GM19238 (cell line): Measurements from ENCODE around the gene CNTNAP2.
"Not testable (repeated sequence)": the region's sequence is repeated elsewhere in the genome, so short reads cannot be mapped to it uniquely, and the experiment has no call there.

ENCODE experiments used
- DNase-seq: peaks from one replicate; pipeline ENCODE4 v3.0.0; 2011; ENCODE audit warnings: low spot score; ENCODE audit not compliant: insufficient read length

Gene CNTNAP2

GRCh38 chr7:148410905-148411304 lies 2294.3 kb downstream of the CNTNAP2 start:
- no peak for DNase-seq

DNA sequence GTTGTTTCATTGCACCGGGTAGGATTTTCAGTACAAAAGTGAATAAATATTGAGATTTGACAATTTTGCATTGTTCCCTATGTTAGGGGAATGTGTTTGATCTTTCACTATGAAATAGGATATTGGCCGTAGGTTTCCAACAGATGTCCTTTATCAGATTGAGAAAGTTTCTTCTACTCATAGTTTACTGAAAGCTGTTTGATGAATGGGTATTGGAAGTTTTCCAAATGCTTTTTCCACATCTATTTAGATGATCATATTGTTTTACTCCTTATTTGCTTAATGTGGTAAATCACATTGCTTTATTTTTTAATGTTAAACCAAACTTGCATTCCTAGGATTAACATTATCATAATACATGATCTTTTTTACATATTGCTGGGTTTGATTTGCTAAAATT lies 2296.1 kb downstream of the CNTNAP2 start:
- DNase-seq, result no peak

GRCh38 chr7:148419856-148420832 lies 2303.5 kb downstream of the CNTNAP2 start:
- no peak for DNase-seq

- no peak for DNase-seq
These were observed 2305.4 kb downstream of the CNTNAP2 start for GRCh38 chr7:148422030-148422429.

DNA sequence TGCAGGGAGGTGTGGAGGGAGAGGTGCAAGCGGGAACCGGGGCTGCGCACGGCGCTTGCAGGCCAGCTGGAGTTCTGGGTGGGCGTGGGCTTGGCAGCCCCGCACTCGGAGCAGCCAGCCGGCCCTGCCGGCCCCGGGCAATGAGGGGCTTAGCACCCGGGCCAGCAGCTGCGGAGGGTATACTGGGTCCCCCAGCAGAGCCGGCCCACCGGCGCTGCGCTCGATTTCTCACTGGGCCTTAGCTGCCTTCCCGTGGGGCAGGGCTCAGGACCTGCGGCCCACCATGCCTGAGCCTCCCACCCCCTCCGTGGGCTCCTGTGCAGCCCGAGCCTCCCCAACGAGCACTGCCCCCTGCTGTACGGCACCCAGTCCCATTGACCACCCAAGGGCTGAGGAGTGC lies 2309.8 kb downstream of the CNTNAP2 start:
- DNase-seq, result not testable (repeated sequence)

GRCh38 chr7:148430690-148431089 lies 2314.1 kb downstream of the CNTNAP2 start:
- DNase-seq, result not testable (repeated sequence)

- no peak for DNase-seq
These were observed 2317.1 kb downstream of the CNTNAP2 start for GRCh38 chr7:148433521-148434180.

DNA sequence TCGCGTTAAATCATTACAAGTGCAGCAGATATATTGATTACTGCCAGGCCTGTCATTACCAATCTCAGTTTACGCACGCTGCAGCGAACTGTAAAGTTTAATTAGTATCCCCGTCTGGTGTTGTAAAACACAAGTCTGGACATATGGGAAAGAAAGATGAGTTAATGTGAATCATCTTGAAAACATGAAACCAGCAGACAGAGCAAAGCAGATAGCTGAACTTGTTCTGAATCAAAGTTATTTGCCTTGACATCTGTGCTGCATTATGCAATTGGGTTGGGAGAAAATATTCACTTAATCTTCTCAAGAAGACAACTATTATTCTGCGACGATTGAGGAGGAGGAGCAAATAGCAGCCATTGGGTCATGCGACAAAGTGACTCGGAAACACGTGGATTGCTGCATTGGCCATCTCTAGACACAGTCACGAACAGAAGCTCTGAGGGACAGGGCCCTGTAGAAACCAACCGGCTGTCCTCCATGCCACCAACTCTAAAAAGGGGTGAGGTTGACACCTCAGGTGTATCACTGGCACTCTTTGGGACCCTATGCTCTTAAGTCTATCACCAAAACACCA lies 2317.7 kb downstream of the CNTNAP2 start:
- no peak for DNase-seq

DNA sequence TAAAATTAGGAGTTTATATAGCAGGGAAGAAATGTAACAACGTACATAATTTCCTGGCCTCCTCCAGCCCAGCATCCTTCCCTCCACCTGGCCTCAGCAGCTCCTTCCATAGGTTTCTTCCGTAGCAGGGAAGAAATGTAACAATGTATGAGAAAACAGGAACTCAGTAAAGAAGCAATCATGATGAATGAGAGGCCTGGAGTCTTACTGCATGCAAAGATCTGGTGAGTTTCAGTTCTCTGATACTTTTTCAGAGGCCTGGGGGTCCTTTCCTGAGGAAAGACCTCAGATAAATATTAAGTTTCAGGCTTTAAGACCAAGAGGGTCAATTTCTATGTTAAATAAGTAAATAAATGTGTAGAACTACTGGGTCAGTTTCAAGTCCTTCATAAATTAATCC lies 2318.3 kb downstream of the CNTNAP2 start:
- DNase-seq, result no peak

DNA sequence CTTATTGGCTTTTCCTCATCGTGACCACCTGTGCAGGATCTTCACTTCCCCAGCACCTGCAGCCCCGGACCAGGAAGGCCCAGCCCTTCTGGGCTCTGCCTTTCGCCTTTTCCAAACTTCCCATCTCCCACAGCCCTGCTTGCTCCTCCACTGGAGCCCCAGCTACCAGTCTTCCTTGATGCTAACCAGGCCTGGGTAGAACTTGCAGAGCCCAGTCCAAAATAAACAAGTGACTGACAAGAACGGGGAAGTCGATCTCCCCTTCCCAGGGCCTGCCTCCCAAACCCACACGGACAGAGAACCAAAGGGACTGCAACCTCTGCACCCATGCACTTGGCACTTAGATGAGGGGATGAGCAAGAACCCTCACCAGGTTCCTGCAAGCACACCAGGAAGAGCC lies 2319.1 kb downstream of the CNTNAP2 start:
- no peak for DNase-seq

GRCh38 chr7:148436135-148436534 lies 2319.5 kb downstream of the CNTNAP2 start:
- DNase-seq, result no peak

- no peak for DNase-seq
These were observed 2320.0 kb downstream of the CNTNAP2 start for GRCh38 chr7:148436571-148436970.

GRCh38 chr7:148437043-148437442 lies 2320.4 kb downstream of the CNTNAP2 start:
- DNase-seq, result no peak

GRCh38 chr7:148442141-148442655 lies 2325.6 kb downstream of the CNTNAP2 start:
- no peak for DNase-seq

DNA sequence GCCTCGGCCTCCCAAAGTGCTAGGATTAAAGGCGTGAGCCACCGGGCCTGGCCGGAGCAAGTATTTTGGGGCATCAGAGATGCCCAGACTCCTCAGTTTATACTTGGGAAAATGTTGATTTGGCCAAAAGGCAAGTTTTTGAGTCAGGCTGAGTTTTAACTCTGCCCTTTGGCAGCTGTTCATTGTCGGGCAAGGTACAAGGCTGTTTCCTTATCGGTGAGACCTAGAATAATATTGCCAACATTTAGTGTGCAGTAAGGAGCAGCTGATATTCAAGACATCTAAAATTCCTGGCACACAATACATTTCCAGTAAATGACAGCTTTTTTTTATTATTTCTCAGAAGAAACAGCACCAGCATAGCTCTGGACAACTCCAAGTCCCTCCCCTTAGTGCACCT lies 2326.3 kb downstream of the CNTNAP2 start:
- DNase-seq, result no peak

DNA sequence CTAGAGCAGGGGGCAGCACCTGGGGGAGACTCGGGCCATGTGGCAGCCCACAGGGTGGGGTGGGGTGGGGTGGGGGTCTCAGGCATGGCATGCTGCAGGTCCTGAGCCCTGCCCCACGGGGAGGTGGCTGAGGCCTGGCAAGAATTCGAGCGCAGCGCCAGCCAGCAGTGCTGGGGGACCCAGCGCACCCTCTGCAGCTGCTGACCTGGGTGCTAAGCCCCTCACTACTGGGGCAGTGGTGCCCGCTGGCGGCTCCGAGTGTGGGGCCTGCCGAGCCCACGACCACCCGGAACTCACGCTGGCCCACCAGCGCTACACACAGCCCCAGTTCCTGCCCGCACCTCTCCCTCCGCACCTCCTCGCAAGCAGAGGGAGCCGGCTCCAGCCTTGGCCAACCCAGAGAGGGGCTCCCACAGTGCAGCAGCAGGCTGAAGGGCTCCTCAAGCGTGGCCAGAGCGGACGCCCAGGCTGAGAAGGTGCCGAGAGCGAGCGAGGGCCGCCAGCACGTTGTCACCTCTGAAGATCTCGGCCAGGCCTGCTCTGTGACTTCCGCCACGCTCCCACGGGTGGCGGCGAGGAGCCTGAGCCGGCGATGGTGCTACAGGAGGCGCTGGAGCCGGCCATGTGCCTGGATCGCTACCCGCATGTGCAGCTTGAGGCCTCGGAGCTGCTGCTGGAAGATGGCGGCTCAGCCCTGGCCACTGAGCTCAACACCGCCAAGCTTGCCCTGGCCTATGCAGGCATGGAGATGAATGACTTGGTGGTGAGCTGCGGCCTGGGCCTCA lies 2328.9 kb downstream of the CNTNAP2 start:
- no peak for DNase-seq

DNA sequence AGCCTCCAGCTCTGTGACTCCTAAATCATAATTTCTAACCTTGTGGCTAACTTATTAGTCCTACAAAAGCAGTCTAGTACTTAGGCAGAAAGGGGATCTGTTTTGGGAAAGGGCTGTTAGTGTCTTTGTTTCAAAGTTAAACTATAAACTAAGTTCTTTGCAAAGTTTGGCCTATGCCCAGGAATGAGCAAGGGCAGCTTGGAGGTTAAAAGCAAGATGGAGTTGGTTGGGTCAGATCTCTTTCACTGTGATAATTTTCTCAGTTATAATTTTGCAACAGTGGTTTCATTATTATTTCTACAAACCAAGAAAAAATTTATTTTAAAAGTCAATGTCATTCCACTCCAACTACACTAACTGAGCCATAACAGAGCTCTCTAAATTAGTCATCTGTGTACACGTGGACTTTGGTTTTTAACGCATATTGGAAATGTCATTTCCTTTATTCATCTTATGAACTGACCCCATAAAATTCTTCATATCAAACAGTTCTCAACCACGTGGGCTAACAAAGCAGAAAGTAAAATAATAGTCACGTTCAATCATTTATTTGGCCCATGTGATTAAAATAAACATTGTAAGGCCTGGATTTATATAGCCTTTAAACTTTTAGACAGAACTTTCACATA lies 2330.7 kb downstream of the CNTNAP2 start:
- DNase-seq, result no peak

DNA sequence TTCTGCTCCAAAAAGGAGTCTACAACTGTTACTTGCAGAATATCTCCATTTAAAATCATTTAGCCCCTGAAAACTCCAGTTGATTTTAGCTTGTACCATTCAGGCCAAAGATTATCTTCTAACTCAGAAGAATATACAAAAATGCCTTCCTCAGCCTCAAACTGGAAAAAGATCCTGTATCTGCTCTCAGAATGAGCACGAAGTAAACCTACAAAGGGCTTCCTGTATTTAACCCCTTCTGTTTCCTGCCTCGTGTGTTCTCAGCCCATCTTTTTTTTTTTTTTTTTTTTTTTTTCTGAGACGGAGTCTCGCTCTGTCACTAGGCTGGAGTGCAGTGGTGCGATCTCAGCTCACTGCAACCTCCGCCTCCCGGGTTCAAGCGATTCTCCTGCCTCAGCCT lies 2334.9 kb downstream of the CNTNAP2 start:
- not testable (repeated sequence) for DNase-seq

DNA sequence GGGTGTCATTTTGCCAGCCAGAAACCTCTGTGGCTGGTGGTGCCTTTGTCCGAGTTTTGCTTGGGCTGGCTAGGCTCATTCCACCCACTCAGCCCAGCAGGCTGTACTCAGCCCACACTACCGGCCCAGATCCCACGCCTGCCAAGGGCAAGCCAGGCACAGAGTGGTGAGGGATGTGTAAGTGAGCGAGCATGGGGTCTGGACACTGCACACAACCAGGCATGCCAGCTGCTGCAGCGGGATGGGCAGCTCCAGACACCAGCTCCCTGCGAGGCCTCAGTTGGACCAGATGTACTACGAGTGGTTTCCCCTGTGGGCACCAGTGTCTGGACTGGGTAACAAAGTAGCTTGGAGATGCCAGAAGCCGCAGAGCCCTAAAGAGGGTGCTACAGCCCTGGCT lies 2339.8 kb downstream of the CNTNAP2 start:
- no peak for DNase-seq

DNA sequence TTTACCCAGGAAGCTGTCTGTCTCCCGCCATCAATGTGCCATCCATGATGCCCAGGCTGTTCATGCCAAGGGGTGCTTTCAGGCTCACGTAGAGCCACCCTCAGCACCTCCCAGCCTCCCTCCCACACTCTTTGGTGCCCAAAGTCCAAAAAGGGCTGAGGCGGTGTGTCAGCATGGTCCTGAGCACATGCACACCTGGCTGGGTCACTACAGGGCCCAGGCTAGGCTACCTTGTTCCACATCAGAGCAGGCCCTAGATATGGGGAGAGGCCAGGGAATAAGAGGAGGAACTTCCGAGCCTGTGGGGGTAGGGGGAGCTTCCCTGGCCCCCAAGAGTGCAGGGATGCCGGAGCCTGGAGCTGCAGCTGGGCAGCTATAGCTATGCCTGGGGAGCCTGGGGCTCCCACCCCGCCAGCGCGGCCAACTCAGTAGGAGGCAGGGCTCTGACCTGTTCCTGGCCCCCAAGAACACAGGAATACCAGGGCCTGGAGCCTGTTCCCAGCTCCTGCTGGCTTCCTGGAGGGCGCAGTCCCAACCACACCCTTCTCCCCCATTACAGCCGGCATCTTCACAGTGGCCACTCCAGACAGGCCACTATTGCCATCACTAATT lies 2340.8 kb downstream of the CNTNAP2 start:
- no peak for DNase-seq
